HG03575 (cell line): Measurements from ENCODE around the gene GLDN.

ENCODE experiments used
- ATAC-seq: cut with Tn5 transposase; IDR thresholded peaks from one replicate; pipeline ENCODE4 v1.9.1; 2021; ENCODE audit not compliant: unreplicated experiment, insufficient number of reproducible peaks, low FRiP score; ENCODE audit errors: extremely low read depth

The GLDN gene

DNA sequence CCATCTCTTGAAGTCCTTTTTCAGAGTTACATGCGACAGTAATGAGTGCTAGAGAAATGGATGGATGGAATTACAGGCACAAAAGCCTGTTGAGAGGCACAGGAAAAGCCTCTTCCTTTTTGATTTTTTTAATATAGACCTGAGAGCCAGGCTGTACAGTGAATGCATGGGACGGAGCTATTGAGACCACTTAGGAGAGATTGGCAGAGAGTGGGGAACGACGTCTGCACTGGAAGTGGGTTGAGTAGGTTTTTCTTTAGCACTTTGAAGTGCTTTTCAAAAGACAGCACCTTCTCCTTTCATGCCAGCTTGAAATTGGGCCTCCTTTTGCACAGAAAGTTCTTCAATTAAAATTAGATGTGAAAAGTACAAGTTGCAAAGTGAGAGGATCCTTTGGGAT lies 37.0 kb downstream of the GLDN start:
- ATAC-seq = no peak

DNA sequence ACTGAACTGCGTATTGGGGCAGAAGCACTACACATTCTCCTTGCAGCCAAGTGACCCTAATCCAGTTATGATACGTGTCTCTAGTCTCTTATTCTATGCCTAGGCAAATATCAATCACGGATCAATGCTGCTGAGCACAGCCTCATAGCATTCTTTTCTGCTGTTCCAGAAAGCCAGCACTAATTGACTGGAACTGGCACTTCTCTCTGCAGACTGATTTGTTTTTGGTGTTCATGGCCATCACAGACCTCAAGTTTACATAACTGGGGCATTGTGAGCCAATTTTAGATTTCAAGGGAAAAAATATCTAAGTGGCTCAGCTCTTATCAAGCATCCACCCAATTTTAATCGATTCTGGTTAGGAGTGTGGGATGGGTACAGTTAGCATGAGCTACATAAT lies 37.9 kb downstream of the GLDN start:
- ATAC-seq = no peak

GRCh38 chr15:51380999-51381806 lies 39.7 kb downstream of the GLDN start:
- no peak for ATAC-seq

GRCh38 chr15:51382787-51383186 lies 41.3 kb downstream of the GLDN start:
- no peak for ATAC-seq

GRCh38 chr15:51386029-51386428 lies 44.6 kb downstream of the GLDN start:
- no peak for ATAC-seq

DNA sequence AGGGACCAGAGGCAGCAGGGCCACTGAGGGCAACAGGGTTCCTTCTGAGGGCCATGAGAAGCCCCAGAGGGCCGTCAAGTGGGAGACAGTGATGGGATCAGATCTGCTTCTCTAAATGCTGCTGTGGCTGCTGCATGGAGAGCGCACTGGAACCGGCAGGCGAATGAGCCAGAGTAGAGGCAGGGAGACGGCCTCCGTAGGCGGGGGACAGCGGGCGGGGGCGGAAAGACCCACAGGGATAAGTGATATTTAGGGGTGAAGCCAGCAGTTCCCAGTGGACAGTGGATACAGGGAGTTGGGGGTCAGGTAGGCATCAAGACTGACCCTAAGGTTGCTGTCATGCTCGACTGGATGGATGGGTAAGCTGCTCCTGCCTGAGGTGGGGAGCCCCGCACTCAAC lies 45.0 kb downstream of the GLDN start:
- ATAC-seq = no peak

DNA sequence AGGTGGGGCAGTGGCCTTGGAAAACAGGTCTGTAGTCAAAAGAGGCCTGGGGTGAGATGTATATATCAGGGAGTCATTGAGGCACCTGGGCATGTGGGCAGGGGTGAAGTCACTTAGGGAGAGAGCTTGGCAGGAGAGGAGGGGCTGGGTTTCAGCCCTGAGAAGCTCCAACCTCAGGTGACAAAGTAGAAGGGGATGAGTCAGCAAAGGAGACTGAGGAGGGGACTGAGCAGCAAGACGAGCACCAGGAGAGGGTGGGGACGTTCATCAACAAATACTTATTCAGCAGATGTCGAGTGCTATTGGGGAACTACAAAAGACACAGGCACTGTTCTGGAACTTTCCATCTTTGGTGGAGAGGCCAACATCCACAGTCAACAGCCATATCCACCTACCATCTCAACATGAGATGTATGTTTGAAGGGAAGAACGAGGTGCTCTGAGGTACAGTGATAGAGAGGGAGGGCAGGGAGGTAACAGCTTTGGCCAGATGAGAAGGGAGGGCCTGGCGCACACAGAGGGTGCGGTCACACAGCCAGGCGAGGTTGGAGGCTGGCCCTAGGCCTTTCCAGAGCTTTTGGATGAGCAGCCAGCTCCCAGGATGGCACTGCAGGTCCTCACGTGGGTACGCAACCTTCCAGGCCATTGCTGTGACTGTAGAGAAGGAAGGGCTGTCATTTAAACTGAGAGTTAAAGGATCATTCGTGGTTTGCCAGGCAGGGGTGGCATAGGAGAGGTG lies 45.7 kb downstream of the GLDN start:
- ATAC-seq = no peak

GRCh38 chr15:51387699-51388041 lies 46.2 kb downstream of the GLDN start:
- no peak for ATAC-seq

DNA sequence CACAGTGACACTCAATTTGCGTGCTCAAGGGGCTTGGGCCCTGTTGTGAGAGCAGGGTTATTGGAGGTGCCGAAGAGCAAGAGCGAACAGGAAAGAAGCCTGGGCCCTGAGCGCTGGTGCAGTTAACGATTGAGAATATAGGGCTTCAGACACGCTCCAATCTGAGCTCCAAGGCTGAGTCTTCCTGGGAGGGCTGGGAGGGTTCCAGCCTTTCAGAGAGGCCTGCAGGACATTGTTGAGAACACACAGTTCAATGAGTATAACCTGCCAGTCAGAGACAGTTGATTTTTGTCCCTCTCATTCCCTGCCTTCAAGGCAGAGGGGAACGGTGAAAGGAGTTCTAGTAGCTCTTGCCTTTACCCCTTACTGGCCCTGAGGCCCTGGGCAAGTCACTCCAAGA lies 47.3 kb downstream of the GLDN start:
- ATAC-seq = no peak

GRCh38 chr15:51390241-51390965 lies 48.9 kb downstream of the GLDN start:
- ATAC-seq = no peak

GRCh38 chr15:51390966-51391422 lies 49.5 kb downstream of the GLDN start:
- no peak for ATAC-seq

- no peak for ATAC-seq
These were observed 55.5 kb downstream of the GLDN start for GRCh38 chr15:51396921-51397320.

DNA sequence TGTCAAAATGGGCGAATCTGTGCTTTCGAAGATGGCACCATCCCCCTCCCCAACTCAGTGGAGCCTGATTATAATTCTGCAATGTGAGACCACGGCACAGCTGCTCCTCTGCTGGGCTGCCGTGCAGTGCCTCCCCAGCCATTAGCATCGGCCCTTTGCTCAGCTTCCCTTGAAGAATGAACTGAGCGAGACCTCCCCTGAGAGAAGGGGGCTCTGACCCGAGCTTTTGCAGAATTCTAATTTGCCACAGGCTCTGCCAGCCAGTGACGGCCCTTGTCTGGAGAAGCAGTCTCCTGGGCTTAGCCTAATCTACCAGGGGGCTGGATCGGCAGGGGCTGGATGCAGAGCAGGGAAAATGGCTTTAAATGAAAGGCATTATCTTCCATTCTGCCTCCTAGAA lies 57.2 kb downstream of the GLDN start:
- no peak for ATAC-seq

DNA sequence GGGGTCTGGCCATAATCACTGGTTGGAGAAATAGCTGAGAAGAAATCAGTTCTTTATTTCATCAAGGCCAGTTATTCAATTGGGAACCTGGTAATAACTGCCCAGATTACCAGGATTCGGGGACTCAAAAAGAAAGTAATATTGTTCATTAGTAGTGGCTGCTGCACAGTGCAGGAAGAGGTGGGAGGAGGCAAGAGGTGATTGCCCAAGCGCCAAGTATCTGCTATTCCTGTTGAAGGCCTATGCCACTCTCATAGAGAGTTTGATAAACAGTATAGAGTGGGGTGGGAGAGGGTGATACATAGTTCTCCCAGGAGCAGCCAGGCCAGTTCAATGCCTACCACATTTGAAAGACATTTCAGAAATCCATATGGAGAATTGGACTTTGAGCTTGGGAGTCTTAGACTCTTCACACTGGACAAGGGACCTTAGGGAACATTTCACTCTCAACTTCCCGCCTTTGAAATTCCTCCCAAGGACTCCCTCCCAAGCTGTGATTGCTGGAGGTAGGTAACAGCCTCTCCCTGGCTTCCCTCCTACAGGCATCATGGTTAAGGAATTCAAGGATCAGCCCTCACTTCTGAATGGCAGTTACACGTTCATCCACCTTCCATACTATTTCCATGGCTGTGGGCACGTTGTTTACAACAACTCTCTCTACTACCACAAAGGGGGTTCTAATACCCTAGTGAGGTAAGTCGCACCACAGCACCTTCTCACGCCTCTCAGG lies 59.8 kb downstream of the GLDN start:
- ATAC-seq = no peak

DNA sequence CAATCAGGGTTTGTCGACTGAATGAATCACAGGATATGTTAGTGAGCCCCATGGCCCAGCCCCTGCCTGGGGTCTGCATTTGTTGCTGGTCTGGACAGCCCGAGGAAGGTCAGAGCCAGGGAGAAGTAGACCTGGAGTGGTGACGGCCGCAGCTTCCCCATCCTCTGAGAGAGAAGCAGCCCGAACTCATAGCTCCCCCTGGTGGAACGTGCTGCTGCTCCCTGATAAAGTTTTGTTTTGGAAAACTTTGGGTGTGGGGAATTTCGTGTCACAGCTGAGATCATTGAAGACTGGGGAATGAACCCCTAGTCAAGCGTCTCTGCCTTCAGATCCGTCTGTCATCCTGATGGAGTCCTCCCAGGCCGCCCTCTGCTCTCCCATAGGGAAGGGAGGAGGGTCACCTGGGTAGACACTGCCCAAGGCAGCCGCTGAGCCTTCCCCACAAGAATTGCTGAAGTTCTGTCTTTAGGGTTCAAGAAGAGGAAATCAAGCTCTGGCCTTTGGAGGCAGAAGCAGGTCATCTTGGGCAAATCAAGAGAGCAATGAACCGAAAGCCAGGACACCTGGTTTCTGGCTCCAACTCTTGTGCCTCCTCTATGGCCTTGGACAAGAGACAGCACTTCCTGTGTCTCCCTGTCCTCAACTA lies 60.5 kb downstream of the GLDN start:
- ATAC-seq = no peak

GRCh38 chr15:51403072-51403878 lies 61.8 kb downstream of the GLDN start:
- no peak for ATAC-seq

GRCh38 chr15:51403946-51404695 lies 62.7 kb downstream of the GLDN start:
- no peak for ATAC-seq
